ENCODE data around the gene FXR1. TPM values are rescaled to one million over a fixed set of nuclear protein-coding genes. Genes with fewer than 3 reads are reported as not detected.
A peak's percentile ranks its signal among the peaks of the same experiment; 100 is the strongest.
"Not testable (repeated sequence)": the region's sequence is repeated elsewhere in the genome, so short reads cannot be mapped to it uniquely, and the experiment has no call there.

FXR1 gene
- total and polyA plus RNA-seq, 2 donors: 104 to 211 TPM

DNA sequence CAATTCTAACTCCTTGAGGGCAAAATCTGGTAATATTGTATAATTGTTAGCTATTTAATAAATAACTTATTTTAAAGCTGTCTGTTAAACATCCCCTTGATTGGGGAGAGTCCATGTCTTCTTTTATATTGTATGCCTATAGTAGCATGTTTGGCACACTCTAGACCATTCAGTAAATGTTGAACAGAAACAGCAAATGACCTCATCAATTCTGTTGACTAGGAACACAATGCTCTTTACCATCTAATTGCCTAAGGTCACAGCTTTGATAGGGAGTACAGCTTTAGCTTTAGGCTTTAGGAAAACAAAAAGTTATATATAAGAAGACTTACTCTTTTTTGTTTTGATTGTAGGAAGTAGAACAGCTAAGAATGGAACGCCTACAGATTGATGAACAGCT, 50.1 kb downstream of the FXR1 start:
- Histone ChIP-seq H3K4me1 (ENCODE audit: insufficient read depth) (no peaks in the 10 kb centered on the region), H3K27ac (ENCODE audit: low read depth) (no peak overlapping the region), H3K4me3 (ENCODE audit: low read depth, low read length) (no peak overlapping the region), H3K36me3 (ENCODE audit: insufficient read depth) (peaks cover 4% of the 10 kb centered on the region)
- DNase-seq (ENCODE audit: extremely low spot score): no peak
- 93% methylated on average over 1 of the region's 1 CpG for WGBS

DNA sequence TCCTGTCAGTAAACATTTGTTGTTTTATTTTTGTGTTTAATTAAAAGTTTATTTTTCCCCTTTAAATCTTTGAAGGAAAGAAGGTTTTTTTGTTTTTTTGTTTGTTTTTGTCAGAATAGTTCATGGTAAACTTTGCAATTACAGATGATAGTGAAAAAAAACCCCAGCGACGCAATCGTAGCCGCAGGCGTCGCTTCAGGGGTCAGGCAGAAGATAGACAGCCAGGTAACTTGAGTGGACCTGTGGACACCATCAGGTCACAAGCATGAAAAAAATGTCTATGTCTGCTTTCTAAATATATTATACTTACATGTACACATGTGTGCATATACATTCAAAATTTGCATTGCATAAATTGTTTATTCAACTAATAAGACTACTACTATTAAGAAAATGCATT, 58.5 kb downstream of the FXR1 start:
- WGBS: 98% methylated on average over 6 of the region's 6 CpGs
- DNase-seq (ENCODE audit: extremely low spot score): no peak
- H3K4me1 ChIP-seq (ENCODE audit: insufficient read depth): no peaks in the 10 kb centered on the region
- H3K27ac ChIP-seq (ENCODE audit: low read depth): no peak overlapping the region
- no peak overlapping the region for H3K4me3 ChIP-seq (ENCODE audit: low read depth, low read length)
- H3K36me3 ChIP-seq (ENCODE audit: insufficient read depth): peaks cover 4% of the 10 kb centered on the region

- H3K36me3 ChIP-seq (ENCODE audit: insufficient read depth): peaks cover 2% of the 10 kb centered on the region
- no peak overlapping the region for H3K4me3 ChIP-seq (ENCODE audit: low read depth, low read length)
- no peak overlapping the region for H3K27ac ChIP-seq (ENCODE audit: low read depth)
- WGBS: 88% methylated on average over 2 of the region's 2 CpGs
- no peaks in the 10 kb centered on the region for H3K4me1 ChIP-seq (ENCODE audit: insufficient read depth)
- no peak for DNase-seq (ENCODE audit: extremely low spot score)
Measured at GRCh38 chr3:180973543-180973942, 61.1 kb downstream of the FXR1 start.

GRCh38 chr3:180974286-180974685, 61.8 kb downstream of the FXR1 start:
- no peak for DNase-seq (ENCODE audit: extremely low spot score)
- 91% methylated on average over 6 of the region's 6 CpGs for WGBS
- Histone ChIP-seq H3K36me3 (ENCODE audit: insufficient read depth) (peaks cover 2% of the 10 kb centered on the region), H3K4me1 (ENCODE audit: insufficient read depth) (no peaks in the 10 kb centered on the region), H3K4me3 (ENCODE audit: low read depth, low read length) (no peak overlapping the region), H3K27ac (ENCODE audit: low read depth) (no peak overlapping the region)

- no peak overlapping the region for H3K4me3 ChIP-seq (ENCODE audit: low read depth, low read length)
- DNase-seq (ENCODE audit: extremely low spot score): no peak
- no peaks in the 10 kb centered on the region for H3K4me1 ChIP-seq (ENCODE audit: insufficient read depth)
- peaks cover 4% of the 10 kb centered on the region for H3K36me3 ChIP-seq (ENCODE audit: insufficient read depth)
- no peak overlapping the region for H3K27ac ChIP-seq (ENCODE audit: low read depth)
Measured at GRCh38 chr3:180977498-180977897, 65.0 kb downstream of the FXR1 start.

DNA sequence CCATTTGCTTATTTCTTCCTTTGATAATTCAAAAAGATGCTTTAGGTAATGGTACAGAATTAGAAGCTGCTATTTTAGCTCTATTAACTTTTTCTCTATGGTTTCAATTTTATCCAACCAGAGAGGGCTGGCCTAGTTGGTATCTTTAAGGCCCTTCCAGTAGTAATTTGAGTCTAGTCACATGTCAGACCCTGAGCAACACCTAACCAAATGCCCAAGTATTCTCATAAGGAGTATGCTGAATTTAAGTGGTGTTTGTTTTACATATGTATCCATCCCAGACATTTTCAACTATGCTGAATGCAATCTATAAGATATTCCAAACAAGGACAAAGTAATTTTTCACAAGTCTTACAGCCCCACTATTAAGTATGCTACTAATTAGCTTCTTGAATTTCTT, 67.5 kb downstream of the FXR1 start:
- Histone ChIP-seq H3K36me3 (ENCODE audit: insufficient read depth) (peaks cover 2% of the 10 kb centered on the region), H3K27ac (ENCODE audit: low read depth) (no peak overlapping the region), H3K4me1 (ENCODE audit: insufficient read depth) (no peaks in the 10 kb centered on the region), H3K4me3 (ENCODE audit: low read depth, low read length) (no peak overlapping the region)
- no peak for DNase-seq (ENCODE audit: extremely low spot score)

DNA sequence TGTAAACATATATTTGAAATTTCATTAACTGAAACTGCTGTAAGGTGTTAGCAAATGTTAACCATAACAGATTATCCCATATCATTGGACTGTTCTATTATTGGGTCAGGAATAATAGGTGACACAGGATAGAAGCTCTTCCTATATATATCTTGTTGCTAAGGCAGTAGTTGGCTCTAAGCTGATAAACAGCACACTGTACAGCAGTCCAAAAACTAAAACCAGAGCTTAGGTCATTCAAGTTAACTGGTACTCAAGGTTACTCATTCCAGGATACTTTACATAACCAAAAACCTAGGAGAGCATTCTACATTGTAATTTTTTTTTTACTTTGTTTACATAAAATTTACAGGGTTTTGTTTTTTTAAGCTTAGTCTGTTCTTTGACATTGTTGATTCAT, 68.1 kb downstream of the FXR1 start:
- no peak for DNase-seq (ENCODE audit: extremely low spot score)
- H3K4me1 ChIP-seq (ENCODE audit: insufficient read depth): no peaks in the 10 kb centered on the region
- no peak overlapping the region for H3K27ac ChIP-seq (ENCODE audit: low read depth)

DNA sequence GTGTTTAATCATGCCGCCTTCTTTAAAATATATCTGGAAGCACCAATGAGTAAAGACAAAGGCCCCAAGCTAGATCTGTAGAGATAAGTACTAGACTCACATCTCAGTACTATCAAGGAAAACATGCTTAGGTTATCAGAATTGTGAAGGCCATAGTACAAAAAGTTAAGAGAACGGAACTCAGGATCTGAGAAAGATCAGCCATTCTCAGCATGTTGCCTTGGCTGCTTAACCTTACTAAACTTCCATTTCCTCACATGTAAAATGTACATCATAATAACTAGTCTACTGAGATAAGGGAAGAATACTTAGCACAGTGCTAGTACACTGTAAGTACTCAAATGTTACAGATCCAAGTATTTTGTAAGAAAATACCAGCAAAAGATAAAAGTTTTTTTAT, 69.4 kb downstream of the FXR1 start:
- Histone ChIP-seq H3K4me3 (ENCODE audit: low read depth, low read length) (no peak overlapping the region), H3K27ac (ENCODE audit: low read depth) (no peak overlapping the region), H3K4me1 (ENCODE audit: insufficient read depth) (no peaks in the 10 kb centered on the region), H3K36me3 (ENCODE audit: insufficient read depth) (peaks cover 4% of the 10 kb centered on the region)
- 85% methylated on average over 2 of the region's 2 CpGs for WGBS
- no peak for DNase-seq (ENCODE audit: extremely low spot score)

More for the DNA sequence above, 68.1 kb downstream of the FXR1 start:
- Histone ChIP-seq H3K36me3 (ENCODE audit: insufficient read depth) (peaks cover 4% of the 10 kb centered on the region), H3K4me3 (ENCODE audit: low read depth, low read length) (no peak overlapping the region)

GRCh38 chr3:180983136-180983535, 70.7 kb downstream of the FXR1 start:
- no peak overlapping the region for H3K27ac ChIP-seq (ENCODE audit: low read depth)
- H3K4me1 ChIP-seq (ENCODE audit: insufficient read depth): no peaks in the 10 kb centered on the region
- WGBS: 70% methylated on average over 2 of the region's 2 CpGs
- DNase-seq (ENCODE audit: extremely low spot score): no peak
- H3K4me3 ChIP-seq (ENCODE audit: low read depth, low read length): no peak overlapping the region
- peaks cover 4% of the 10 kb centered on the region for H3K36me3 ChIP-seq (ENCODE audit: insufficient read depth)

GRCh38 chr3:180986366-180986765, 73.9 kb downstream of the FXR1 start:
- not testable (repeated sequence) for DNase-seq (ENCODE audit: extremely low spot score); H3K27ac ChIP-seq (ENCODE audit: low read depth); H3K4me1 ChIP-seq (ENCODE audit: insufficient read depth); H3K36me3 ChIP-seq (ENCODE audit: insufficient read depth); H3K4me3 ChIP-seq (ENCODE audit: low read depth, low read length)
- 90% methylated on average over 10 of the region's 10 CpGs for WGBS

DNA sequence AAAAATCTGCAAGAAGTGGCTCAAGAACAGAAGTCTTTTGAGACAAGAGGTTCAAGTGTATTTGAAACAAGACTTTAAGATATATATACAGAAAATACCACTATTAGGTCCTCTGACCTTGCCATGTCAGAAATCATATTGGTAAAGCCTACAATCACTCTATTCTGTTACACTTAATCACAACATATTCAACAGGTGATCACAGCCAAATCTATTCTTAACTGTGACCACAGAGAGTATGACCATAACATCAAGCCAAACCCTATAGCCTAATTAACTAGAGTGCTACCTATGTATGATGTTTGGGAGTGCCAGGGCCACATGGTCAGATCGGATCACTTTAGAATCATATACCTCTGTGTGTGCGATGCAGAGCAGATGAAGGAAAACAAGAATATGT, 74.9 kb downstream of the FXR1 start:
- peaks cover 2% of the 10 kb centered on the region for H3K36me3 ChIP-seq (ENCODE audit: insufficient read depth)
- no peak overlapping the region for H3K4me3 ChIP-seq (ENCODE audit: low read depth, low read length)
- no peak overlapping the region for H3K27ac ChIP-seq (ENCODE audit: low read depth)
- H3K4me1 ChIP-seq (ENCODE audit: insufficient read depth): no peaks in the 10 kb centered on the region
- no peak for DNase-seq (ENCODE audit: extremely low spot score)
- 96% methylated on average over 2 of the region's 2 CpGs for WGBS

GRCh38 chr3:180989291-180990163, 77.1 kb downstream of the FXR1 start, which contains the start of gene DNAJC19:
Gene DNAJC19, minus strand, starts transcription at chr3:180989736. Its CDS starts 134 bp downstream, at chr3:180989602.
- Histone ChIP-seq H3K27ac (ENCODE audit: low read depth) (peak within 1 kb of the TSS; percentile 87), H3K4me3 (ENCODE audit: low read depth, low read length) (peak within 1 kb of the TSS; percentile 58), H3K4me1 (ENCODE audit: insufficient read depth) (no peaks in the 10 kb centered on the region), H3K36me3 (ENCODE audit: insufficient read depth) (peaks cover 2% of the 10 kb centered on the region)
- WGBS: under 1% methylated on average over 43 of the region's 43 CpGs
- DNase-seq (ENCODE audit: extremely low spot score): peak; percentile 94

DNA sequence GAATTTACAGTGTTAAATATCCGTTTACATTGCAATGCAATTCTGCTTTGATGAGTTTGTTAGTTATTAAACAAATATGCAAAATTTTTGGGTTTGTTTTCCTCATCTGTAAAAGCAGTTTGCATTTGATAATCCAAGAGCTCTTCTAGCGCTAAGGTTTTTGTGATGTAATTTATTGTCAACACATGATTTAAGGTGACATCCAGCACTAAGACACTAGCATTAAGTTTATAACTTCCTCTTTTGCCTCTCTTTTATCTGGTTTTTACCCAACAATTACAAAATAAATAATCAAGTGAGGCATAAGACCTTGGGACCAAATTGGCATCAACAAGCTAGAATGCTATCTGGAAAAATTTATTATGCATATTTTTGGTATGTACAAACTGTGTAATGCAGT, 78.0 kb downstream of the FXR1 start:
- Histone ChIP-seq H3K27ac (ENCODE audit: low read depth) (no peak overlapping the region), H3K4me1 (ENCODE audit: insufficient read depth) (no peaks in the 10 kb centered on the region), H3K36me3 (ENCODE audit: insufficient read depth) (no peaks in the 10 kb centered on the region), H3K4me3 (ENCODE audit: low read depth, low read length) (peak overlapping the region; percentile 58)
- WGBS: 19% methylated on average over 2 of the region's 2 CpGs
- no peak for DNase-seq (ENCODE audit: extremely low spot score)

DNA sequence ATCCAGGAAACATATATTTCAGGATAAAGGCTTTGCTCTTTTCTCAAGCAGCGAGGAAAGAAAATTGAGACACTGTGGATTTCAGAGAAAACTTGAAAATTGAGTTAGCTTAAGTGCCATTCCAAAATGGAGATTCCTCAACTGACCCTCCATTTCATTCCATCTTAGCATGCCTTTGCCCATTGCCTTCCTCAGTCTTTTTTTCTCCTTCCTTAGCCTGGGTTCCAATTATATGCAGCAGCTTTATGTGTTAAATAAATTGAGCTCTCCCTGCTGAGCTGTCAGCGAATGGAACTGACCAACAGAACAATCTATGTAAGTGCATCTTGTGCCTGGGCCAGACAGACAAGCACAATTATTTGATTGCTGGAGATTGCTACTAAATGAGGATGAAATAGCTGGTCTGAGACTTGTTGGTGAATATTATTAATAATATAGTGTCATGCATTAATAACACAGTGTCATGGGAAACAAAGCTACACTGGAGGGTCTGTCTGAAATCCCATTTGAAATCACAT, 84.0 kb downstream of the FXR1 start:
- no peak overlapping the region for H3K4me3 ChIP-seq (ENCODE audit: low read depth, low read length)
- no peak for DNase-seq (ENCODE audit: extremely low spot score)
- no peaks in the 10 kb centered on the region for H3K36me3 ChIP-seq (ENCODE audit: insufficient read depth)
- 85% methylated on average over 2 of the region's 2 CpGs for WGBS
- no peak overlapping the region for H3K27ac ChIP-seq (ENCODE audit: low read depth)
- no peaks in the 10 kb centered on the region for H3K4me1 ChIP-seq (ENCODE audit: insufficient read depth)
